Neural cell (in vitro differentiated cells): Measurements from ENCODE around the gene C1orf52. TPM values are rescaled to one million over a fixed set of nuclear protein-coding genes. Genes with fewer than 3 reads are reported as not detected.

Source experiments
- H2AFZ ChIP-seq: fragments of 200-600, 300-800 bp; sonication (generic), shearing (Covaris generic); 2 replicates; pipeline ENCODE4 v1.6.0; 2014; ENCODE audit warnings: low read depth, mild to moderate bottlenecking, antibody characterized with exemption, low read length, moderate library complexity
- H3F3A ChIP-seq: fragments of 200-600 bp; shearing (Covaris generic); 2 replicates; pipeline ENCODE4 v1.6.1; 2016; ENCODE audit warnings: mild to moderate bottlenecking, moderate library complexity, mixed read lengths, antibody characterized with exemption, low read length; ENCODE audit not compliant: insufficient read depth, poor library complexity, severe bottlenecking
- H3K27ac ChIP-seq: fragments of 200-600, 300-800 bp; sonication (generic), shearing (Covaris generic); 2 replicates; pipeline ENCODE4 v1.5.1; 2014; ENCODE audit warnings: mild to moderate bottlenecking, low read length, moderate library complexity
- H3K27me3 ChIP-seq: fragments of 300-800, 200-600 bp; sonication (generic), shearing (Covaris generic); 2 replicates; pipeline ENCODE4 v1.6.0; 2014; ENCODE audit warnings: mild to moderate bottlenecking, low read depth, low read length, moderate library complexity; ENCODE audit not compliant: insufficient read depth
- H3K36me3 ChIP-seq: fragments of 300-800, 200-600 bp; sonication (generic), shearing (Covaris generic); 2 replicates; pipeline ENCODE4 v1.5.1; 2014; ENCODE audit warnings: mild to moderate bottlenecking, antibody characterized with exemption, low read length, moderate library complexity; ENCODE audit not compliant: insufficient read depth
- H3K4me2 ChIP-seq: fragments of 300-800, 200-600 bp; sonication (generic), shearing (Covaris generic); 2 replicates; pipeline ENCODE4 v1.6.0; 2014; ENCODE audit warnings: mild to moderate bottlenecking, low read length
- H3K4me3 ChIP-seq: fragments of 300-800, 200-600 bp; sonication (generic), shearing (Covaris generic); 2 replicates; pipeline ENCODE4 v1.5.1; 2014; ENCODE audit warnings: mild to moderate bottlenecking, low read length, moderate library complexity
- H3K79me2 ChIP-seq: fragments of 200-600 bp; shearing (Covaris generic); replicated peaks from 2 replicates; pipeline ENCODE4 v1.6.0; 2014; ENCODE audit warnings: mild to moderate bottlenecking, low read length, moderate library complexity; ENCODE audit not compliant: insufficient read depth
- H3K9ac ChIP-seq: fragments of 300-800, 200-600 bp; sonication (generic), shearing (Covaris generic); 2 replicates; pipeline ENCODE4 v1.6.1; 2016; ENCODE audit warnings: mild to moderate bottlenecking, low read length, mixed read lengths
- H3K9me2 ChIP-seq: fragments of 200-600 bp; shearing (Covaris generic); 2 replicates; pipeline ENCODE4 v1.6.1; 2016; ENCODE audit warnings: mild to moderate bottlenecking, low read length, mixed read lengths; ENCODE audit not compliant: insufficient read depth
- H3K9me3 ChIP-seq: fragments of 200-600, 300-800 bp; sonication (generic), shearing (Covaris generic); 2 replicates; pipeline ENCODE4 v1.6.1; 2016; ENCODE audit warnings: mild to moderate bottlenecking, mixed run types, low read length, moderate library complexity, mixed read lengths
- H4K20me1 ChIP-seq: fragments of 200-600 bp; shearing (Covaris generic); 2 replicates; pipeline ENCODE4 v1.6.1; 2016; ENCODE audit warnings: mild to moderate bottlenecking, mixed run types; ENCODE audit not compliant: insufficient read depth
- CTCF ChIP-seq: fragments of 450-650 bp; IDR thresholded peaks from 2 replicates; pipeline ENCODE4 v1.5.1; 2014; ENCODE audit warnings: antibody characterized with exemption, mild to moderate bottlenecking, moderate library complexity; ENCODE audit not compliant: poor library complexity, severe bottlenecking
- EP300 ChIP-seq: fragments of 450-650 bp; conservative IDR thresholded peaks from 2 replicates; pipeline ENCODE4 v1.6.1; 2014; ENCODE audit warnings: antibody characterized with exemption, mild to moderate bottlenecking, moderate library complexity; ENCODE audit not compliant: poor library complexity, severe bottlenecking
- EZH2 ChIP-seq: fragments of 200-600, 300-800 bp; shearing (Covaris generic), sonication (generic); IDR thresholded peaks from 2 replicates; pipeline ENCODE4 v1.6.1; 2014; ENCODE audit warnings: antibody characterized with exemption, low read length, borderline replicate concordance, mild to moderate bottlenecking; ENCODE audit not compliant: insufficient read depth, poor library complexity, severe bottlenecking
- MXI1 ChIP-seq: fragments of 450-650 bp; conservative IDR thresholded peaks from 2 replicates; pipeline ENCODE4 v1.6.1; 2014; ENCODE audit warnings: antibody characterized with exemption, mild to moderate bottlenecking; ENCODE audit not compliant: poor library complexity, severe bottlenecking
- POLR2AphosphoS5 ChIP-seq: IDR thresholded peaks from 2 replicates; pipeline ENCODE4 v1.6.1; 2012
- RAD21 ChIP-seq: fragments of 450-650 bp; conservative IDR thresholded peaks from 2 replicates; pipeline ENCODE4 v1.6.1; 2014; ENCODE audit warnings: antibody characterized with exemption, mild to moderate bottlenecking, moderate library complexity
- REST ChIP-seq: IDR thresholded peaks from 2 replicates; pipeline ENCODE4 v1.6.1; 2012; ENCODE audit warnings: borderline replicate concordance
- SMC3 ChIP-seq: fragments of 450-650 bp; conservative IDR thresholded peaks from 2 replicates; pipeline ENCODE4 v1.6.1; 2014; ENCODE audit warnings: antibody characterized with exemption, mild to moderate bottlenecking, moderate library complexity; ENCODE audit not compliant: poor library complexity
- TAF1 ChIP-seq: IDR thresholded peaks from 2 replicates; pipeline ENCODE4 v1.6.1; 2012; ENCODE audit warnings: low read depth
- polyA plus RNA-seq: library from polyadenylated mRNA; depleted of rRNA; stranded (reverse); fragments of >200 nt; gene quantifications from 2 replicates; pipeline ENCODE4 v1.2.3, GENCODE V29; 2014

C1orf52 gene
- polyA plus RNA-seq, 1 donor from 2014 or later: 94.6 TPM

- Histone ChIP-seq H3F3A (no peaks in the 10 kb centered on the region), H3K27me3 (no peaks in the 10 kb centered on the region), H2AFZ (no peak overlapping the region), H3K9me3 (no peaks in the 10 kb centered on the region), H3K79me2 (no peaks in the 10 kb centered on the region), H3K27ac (no peak overlapping the region), H3K4me3 (no peak overlapping the region), H4K20me1 (no peaks in the 10 kb centered on the region), H3K4me2 (no peak overlapping the region), H3K9ac (no peak overlapping the region), H3K9me2 (no peaks in the 10 kb centered on the region), H3K36me3 (no peaks in the 10 kb centered on the region)
- TF ChIP-seq EZH2 (no peak), SMC3 (no peak), EP300 (no peak), TAF1 (no peak), MXI1 (no peak), CTCF (no peak), POLR2AphosphoS5 (no peak), REST (no peak), RAD21 (no peak)
Observed at GRCh38 chr1:85303440-85304162, 44.1 kb upstream of the C1orf52 start.

- H3K4me3 ChIP-seq: no peak overlapping the region
- H3K27ac ChIP-seq: no peak overlapping the region
- H3K79me2 ChIP-seq: no peaks in the 10 kb centered on the region
- H3F3A ChIP-seq: no peaks in the 10 kb centered on the region
- no peaks in the 10 kb centered on the region for H3K9me3 ChIP-seq
- no peaks in the 10 kb centered on the region for H3K9me2 ChIP-seq
- H3K4me2 ChIP-seq: no peak overlapping the region
- no peak for TF ChIP-seq EP300
- TF ChIP-seq TAF1: no peak
- TF ChIP-seq POLR2AphosphoS5: no peak
- no peak for TF ChIP-seq MXI1
- no peak for TF ChIP-seq RAD21
- no peak for TF ChIP-seq EZH2
- TF ChIP-seq SMC3: no peak
- TF ChIP-seq CTCF: no peak
- TF ChIP-seq REST: no peak
- H3K27me3 ChIP-seq: no peaks in the 10 kb centered on the region
- no peak overlapping the region for H3K9ac ChIP-seq
- H4K20me1 ChIP-seq: no peaks in the 10 kb centered on the region
- H3K36me3 ChIP-seq: no peaks in the 10 kb centered on the region
- H2AFZ ChIP-seq: no peak overlapping the region
Observed at GRCh38 chr1:85300140-85300539, 40.7 kb upstream of the C1orf52 start.
